COR-L47 (cell line): ENCODE data around the gene GID8.
"Not testable (repeated sequence)": the region's sequence is repeated elsewhere in the genome, so short reads cannot be mapped to it uniquely, and the experiment has no call there.

Experiments
- DNase-seq: peaks from one replicate; lab custom pipeline; 2025; lab: John Stamatoyannopoulos, UW

GID8 gene

DNA sequence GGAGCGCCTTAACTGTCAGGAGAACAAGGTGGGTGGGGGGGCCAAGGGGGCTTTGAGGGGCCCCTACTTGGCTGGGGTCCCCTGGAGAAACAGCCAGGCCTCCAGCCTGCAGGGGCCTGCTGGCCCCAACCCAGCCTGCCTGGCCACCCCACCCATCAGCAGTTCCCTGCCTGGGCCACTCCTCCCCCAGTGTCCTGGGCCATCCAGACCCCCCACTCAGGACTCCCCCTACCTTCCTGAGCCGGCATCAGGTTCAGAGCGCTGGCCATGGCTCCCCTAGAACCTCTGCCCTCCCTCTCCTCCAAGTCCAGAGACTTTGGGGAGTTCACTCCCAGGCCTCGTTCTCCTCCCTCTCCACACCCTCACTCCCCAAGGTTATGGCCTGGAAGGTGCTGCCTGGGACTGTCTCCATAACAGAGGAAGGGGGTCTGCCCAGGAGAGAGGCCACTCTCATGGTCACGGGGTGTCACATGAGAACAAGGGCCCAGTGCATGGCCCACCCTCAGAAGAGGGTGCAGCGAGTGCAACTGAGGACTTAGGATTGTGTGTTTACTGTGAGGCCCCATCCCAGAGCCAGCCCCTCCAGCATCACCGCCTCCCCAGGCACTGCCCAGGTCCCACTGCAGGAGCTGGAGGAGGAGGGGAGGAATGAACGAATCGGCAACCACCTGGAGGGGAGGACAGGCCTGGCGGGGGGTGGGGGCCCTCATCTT, 20.6 kb downstream of the GID8 start:
- DNase-seq, result no peak

DNA sequence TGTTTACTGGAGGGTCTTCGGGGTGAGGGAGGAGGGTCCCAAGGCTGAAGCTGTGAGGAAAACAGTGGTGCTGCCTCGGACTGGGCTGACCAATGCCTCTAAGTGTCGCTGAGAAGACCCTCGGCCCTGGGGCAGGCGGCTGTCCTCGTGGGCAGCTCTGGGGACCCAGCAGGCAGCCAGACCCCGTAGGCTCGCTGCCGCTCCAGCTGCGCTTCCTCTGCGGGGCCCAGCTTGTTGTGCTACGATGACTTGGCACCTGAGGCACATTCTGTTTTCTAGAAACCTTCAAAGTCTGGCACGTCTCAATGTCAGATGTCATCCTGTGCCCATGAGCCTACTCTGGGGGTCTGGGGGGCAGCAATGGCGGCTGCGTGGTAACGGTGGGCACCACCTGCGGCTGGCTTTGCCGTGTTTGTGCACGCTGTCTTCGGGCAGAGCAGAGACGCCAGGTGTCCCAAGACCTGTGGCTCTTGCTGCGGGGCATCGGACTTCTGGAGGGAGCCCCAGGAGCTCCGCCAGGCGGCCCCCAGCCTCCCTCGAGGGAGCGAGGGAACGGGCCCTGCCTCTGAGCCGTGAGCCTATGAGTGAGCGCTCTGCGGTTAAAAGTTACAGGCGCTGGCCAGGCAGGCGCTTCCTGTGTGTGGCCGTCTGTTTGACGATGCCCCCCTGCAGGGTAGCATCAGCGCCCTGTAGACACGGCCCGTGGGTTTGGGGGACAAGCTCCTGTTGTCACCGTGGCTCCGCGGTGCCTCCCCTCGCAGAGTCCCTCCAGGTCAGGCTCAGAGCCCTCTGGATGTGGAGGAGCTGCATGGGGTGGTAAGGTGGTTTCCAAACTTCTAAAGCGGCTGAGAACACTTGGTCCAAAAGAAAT, 21.4 kb downstream of the GID8 start:
- DNase-seq, result no peak

DNA sequence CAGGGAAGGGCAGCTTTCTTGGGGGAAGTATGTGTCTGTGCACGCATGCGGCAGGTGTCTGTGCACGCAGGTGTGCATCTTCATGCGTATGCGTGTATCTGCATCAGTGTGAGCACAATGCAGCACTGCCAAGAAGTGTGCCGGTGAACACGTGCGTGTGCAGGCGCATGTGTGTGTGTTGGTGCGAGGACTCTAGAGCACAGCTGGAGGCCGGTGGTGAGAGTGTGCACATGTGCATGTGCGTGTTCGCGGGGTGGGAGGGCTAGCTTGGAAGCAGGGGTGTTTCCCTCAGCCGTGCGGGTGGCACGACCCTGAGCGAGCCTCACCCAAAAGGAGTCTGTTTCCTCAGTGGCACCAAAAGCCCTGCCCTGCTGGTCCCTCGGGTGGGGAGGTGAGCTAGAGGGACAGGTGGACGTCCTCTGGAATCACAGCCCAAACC, 22.1 kb downstream of the GID8 start:
- no peak for DNase-seq

DNA sequence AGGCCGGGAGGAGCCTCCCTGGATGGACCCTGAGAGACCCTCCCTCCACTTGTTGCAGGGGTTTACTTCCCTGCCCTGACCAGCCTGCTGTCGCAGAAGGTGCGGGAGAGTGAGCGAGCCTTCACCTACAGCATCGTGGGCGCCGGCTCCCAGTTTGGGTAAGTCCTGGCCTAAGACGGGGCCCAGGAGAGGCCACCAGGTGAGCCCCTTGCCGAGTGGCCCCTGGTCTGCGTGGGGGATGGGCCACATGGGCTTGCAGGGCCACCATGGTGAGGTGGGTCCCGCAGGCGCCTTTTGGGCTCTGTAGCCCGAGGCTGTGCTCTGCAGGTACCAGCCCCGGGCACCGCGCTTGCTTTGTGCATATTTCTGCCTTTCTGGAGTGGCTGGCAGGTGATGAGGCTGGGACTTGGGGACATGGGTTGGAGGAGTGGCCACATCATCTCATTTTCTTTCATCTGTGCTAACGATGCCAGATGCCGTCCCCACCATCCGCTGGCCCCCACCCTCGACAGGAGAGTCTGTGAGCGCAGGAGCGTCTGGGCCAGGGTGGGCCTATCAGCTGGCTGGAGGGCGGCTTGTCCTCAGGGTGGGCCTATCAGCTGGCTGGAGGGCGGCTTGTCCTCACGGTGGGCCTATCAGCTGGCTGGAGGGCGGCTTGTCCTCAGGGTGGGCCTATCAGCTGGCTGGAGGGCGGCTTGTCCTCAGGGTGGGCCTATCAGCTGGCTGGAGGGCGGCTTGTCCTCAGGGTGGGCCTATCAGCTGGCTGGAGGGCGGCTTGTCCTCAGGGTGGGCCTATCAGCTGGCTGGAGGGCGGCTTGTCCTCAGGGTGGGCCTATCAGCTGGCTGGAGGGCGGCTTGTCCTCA, 22.7 kb downstream of the GID8 start:
- not testable (repeated sequence) for DNase-seq

DNA sequence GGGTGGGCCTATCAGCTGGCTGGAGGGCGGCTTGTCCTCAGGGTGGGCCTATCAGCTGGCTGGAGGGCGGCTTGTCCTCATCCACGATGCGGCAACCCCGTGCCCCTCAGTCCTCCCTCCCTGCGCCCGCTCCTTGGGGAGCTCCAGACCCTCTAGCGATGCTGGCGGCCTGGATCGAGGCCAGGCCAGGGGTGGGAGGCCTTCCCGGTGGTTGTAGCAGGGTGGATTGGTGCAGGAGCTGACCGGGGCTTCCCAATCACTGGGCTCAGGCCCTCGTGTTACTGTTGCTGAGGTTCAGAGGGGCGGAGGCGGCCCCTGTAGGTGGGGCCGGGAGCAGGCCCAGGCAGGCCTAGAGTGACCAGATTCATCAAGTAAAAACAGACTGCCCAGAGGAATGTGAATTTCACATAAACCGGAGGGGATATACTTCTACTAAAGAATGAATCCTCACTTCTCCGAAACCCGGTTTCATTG, 23.4 kb downstream of the GID8 start:
- DNase-seq, result no peak

DNA sequence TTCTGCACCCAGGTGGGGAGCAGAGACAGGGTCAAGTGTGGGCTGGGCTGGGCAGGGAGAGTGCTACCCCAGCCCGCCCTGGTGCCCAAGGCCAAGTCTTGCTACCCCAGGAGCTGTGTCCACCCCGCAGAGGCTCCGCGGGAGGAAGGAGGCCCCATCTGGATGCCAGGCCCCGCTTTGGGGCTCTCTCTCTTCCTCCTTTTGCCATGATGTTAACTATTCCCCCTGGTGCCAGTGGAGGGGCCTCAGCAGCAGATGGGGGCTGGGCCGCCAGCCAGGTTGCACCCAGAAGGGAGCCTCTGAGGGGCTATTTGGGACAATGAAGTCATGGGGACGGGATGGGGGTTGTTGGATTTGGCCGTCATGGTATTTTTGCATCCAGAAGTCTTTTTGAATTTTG, 23.9 kb downstream of the GID8 start:
- DNase-seq, result no peak

DNA sequence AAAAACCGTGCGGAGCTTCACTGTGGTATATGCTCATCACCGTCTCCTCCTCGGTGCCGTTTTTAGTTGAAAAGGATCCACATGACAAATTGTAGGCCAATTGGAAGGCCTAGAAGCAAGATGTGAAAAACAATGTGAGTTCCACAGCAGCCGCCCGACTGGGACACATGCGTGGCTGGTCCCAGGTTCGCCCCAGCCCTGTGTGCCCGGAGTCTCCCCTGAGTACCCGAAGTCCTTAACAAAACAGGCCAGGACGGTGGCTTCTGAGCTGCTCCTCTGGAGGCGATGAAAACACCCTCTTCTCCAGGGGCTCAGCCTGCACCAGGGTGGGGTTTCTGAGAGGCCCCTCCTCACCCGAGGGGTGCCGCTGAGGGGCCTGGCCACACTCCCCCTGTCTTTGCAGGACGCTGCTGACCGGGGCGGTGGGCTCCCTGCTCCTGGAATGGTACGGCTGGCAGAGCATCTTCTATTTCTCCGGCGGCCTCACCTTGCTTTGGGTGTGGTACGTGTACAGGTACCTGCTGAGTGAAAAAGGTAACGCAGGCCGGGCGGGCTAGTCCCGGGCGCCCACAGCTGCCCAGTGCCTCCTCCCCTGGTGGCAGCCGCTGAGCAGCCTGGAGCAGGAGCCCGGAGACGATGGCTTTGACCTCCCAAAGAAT, 24.4 kb downstream of the GID8 start:
- no peak for DNase-seq

DNA sequence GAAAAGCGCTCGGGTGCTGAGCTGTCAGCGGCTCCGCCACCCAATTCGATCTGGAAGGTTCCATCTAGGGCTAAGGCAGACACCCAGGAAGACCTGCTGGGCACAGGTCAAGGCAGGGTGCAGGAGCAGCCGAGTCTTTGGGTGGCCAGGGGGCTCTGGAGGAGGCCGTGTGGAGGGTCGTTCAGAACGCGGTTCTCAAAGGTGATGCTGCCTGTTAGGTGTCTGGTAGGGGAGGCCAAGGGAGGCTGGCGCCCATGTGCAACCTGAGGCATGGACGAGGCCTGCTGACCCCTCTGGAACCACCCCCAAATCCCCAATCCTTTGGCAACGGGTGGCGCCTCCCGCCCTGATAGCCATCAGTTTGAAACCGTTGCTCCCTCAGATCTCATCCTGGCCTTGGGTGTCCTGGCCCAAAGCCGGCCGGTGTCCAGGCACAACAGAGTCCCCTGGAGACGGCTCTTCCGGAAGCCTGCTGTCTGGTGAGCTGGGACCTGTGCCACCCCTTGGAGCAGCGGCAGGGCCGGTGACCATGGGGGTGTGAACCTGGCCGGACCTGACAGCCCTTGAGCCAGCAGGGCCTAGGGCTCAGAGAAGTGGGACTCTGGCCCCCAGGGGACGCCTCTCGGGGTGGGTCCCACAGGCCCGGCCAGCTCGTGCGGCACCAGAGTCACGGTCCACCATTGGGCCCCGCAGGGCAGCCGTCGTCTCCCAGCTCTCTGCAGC, 25.1 kb downstream of the GID8 start:
- DNase-seq, result no peak

DNA sequence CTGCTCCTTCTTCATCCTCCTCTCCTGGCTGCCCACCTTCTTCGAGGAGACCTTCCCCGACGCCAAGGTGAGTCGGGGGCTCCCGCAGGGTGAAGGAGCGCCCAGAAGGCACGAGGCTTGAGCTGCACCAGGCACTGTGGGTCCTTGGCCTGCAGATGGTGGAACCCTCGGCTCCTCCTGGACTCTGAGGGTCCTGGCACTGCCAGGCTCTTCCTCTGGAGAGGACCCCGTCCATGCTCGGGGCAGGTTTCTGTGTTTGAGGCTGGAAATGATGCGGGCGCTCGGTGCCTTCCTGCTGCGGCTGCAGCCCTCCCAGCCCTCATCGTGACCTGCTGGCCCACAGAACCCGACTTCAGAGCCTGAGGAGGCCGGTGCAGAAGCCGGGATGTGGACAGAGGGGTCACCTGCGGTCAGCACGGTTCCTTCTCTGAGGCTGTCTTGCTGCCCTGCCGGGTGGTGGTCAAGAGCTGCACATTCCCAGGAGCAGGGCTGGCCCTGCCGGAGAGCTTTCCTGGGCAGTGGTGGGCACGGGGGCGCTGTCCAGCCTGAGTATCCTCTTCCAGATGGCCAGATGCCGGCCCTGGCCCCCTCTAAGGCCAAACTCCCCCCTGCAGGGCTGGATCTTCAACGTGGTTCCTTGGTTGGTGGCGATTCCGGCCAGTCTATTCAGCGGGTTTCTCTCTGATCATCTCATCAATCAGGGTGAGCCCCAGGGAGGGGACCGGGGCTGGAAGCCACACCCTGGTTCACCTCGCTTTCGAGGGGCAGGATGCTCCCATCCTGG, 25.9 kb downstream of the GID8 start:
- DNase-seq, result no peak

DNA sequence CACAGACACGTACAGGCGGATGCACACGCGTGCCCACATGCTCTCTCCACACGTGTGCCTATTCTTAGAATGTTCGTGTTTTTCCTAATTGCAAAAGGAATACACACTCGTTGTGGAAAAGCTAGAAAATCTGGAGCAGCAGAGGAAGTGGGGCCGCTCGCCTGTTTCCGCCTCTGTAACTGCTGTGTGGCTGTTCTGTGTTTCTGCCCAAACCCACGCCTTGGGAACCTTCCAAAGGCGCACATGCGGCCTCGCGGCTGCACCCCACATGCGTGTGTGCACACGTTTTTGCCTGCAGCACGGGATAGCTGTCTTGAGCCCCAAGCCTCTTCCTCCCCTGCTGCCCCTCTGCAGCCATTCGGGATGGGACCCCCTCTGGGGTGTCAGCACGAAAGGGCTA, 26.8 kb downstream of the GID8 start:
- no peak for DNase-seq

DNA sequence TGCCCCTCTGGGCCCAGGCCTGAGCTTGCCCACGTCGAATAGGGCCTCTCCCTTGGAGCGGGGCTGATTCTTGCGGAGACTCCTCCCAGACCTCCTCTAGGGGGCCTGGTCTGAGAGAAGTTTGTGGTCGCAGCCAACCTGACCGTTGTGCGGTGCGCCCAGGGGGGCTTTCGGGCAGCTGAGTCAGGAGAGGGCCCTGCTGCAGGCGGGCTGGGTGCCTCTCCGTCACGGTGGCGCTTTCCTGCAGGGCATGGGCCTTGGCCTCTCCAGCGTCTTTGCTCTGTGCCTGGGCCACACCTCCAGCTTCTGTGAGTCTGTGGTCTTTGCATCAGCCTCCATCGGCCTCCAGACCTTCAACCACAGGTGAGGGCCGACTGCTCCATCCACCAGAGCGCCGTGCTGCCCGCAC, 27.4 kb downstream of the GID8 start:
- no peak for DNase-seq

DNA sequence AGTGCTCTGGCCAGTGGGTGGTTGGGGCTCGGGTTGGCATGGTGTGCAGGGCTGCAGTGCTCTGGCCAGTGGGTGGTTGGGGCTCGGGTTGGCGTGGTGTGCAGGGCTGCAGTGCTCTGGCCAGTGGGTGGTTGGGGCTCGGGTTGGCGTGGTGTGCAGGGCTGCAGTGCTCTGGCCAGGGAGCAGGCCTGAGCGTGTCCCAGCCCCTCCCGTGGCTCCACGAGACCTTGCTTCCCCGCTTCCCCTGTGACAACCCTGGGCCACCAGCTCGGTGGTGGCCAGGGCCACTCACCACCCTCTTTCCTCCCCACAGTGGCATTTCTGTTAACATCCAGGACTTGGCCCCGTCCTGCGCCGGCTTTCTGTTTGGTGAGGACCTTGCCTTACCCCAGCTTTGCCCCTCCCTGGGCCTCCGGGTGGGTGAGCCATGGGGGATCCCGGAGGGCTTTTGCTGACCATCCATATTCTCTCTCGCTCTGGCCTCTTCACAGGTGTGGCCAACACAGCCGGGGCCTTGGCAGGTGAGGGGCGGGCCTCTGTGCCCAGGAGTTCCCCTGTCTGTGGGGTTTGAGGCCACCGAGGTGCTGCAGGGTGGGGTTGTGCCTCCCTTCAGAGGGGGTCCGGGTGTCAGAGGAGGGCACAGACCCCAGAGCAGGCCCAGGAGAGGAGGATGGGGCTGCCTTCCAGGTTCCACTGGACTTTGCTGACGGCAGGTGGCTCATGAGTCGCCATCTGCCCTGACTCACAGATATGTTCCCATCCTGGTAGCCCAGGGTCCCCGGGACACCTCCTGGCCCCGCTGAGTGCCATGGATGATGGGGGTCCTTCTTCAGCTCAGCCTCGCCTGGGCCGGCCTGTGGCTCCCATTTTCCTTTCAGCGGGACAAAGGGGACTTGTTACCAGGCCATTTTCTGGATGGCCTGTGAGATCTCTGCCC, 28.5 kb downstream of the GID8 start:
- no peak for DNase-seq

DNA sequence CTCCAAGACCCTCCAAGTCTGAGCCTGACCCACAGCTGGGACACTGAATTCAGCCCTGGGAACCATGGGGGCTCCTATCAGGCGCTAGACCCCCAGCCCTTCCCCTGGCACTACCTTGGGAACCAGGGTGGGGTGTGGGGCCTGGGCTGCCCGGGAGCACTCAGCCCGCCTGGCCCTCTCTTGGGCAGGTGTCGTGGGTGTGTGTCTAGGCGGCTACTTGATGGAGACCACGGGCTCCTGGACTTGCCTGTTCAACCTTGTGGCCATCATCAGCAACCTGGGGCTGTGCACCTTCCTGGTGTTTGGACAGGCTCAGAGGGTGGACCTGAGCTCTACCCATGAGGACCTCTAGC, 29.2 kb downstream of the GID8 start:
- no peak for DNase-seq

DNA sequence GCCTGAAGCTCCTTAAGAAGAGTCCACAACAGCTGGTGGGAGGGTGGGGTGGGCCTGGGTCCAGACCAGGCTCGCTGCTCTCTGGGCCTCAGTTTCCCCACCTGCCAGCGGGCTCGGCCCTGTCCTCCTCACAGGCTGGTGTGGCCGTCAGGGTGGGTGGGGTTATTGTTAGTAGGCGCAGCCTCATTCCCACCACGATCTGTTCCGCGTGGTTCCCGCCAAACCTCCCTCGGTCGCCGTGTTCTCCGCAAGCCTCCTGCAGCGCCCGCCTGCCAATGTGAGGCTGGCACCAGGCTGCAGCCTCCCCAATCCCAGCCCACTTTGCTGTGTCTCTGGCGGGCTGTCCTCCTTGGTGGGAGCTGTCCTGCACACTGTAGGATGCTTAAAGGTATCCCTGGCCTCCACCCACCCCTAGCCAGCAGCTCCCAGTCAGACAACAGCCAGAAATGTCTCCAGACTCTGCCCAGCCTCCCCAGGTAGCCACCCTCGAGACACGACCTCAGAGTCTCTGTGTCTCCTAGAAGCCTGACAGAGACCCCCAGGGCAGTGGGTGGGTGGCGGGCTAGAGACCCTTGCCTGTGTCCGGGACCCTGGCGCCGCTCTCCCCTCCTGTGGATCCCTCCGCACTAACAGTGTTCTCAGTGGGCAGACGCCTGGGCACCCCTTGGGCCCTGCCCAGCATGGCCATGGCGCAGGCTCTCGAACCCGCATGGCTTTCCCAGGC, 29.8 kb downstream of the GID8 start:
- no peak for DNase-seq

DNA sequence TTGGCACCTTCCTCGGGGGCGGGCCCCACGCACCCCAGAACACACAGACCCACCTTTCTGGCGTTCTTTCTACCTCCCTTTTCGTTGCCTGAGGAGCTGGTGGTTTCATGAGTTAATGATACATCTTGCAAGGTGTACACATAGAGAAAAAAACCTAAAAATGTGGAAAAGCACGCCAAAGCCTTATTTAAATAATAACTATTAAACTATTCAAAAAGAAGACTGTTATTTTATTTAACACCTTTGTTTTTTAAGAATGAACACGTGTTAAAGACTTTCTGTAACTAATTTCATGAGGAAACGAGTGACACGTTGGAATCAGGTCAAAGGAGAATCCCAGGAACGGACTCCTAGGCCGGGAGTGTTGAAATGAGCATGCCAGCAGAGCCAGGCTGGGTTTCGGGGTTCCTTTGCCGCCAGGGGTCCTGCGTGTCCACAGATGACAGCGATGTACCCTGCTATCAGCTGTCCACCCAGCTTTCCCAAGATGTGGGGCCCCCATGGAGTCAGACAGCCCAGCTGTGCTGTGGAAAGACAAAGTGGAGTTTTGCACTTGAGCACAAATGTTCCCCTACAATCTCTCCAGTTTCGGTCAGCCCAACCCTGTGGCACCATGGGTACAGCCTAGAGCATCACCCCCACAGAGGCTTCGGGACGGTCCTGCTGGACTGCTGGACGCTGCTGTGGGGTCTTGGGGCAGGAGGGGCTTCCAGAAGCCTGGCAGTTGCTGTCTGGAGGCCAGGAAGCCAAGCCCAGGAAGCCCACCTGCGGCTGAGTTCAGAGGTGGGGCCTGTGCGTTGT, 30.6 kb downstream of the GID8 start:
- DNase-seq, result no peak

DNA sequence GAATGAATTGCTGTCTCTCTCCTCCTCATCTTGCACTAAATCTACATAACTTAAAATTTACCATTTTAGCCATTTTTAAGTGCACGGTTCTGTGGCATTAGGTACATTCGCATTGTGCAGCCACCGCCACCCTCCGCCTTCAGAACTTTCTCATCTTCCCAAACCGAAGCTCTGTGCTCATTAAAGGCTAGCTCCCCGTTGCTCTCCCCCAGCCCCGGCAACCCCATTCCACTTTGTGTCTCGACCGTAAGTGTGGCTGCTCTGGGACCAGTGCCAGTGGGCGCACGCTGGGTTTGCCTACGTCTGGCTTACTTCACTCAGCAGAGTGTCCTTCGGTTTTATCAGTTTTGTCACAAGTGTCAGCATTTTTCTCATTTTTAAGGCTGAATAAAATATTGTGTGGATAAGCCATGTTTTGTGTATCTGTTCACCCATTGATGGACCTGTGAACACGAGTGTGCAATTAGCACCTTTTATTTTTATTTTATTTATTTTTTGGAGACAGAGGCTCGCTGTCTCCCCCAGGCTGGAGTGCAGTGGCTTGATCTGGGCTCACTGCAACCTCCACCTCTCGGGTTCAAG, 31.3 kb downstream of the GID8 start:
- DNase-seq, result no peak

DNA sequence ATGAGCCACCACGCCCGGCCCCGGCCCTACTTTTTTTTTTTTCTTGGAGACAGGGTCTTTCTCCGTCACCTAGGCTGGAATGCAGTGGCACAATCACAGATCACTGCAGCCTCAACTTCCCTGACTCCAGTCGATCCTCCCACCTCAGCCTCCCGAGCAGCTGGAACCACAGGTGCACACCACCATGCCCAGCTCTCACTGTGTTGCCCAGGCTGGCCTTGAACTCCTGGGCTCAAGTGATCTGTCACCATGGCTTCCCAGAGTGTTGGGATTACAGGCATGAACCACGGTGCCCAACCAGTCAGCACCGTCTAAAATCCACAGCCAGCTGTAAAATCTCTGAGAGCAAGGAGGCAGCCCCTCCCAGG, 32.0 kb downstream of the GID8 start:
- DNase-seq, result no peak
